Ovary (tissue), 3 donors: Measurements from ENCODE around the gene GPR183.

Experiments
- EP300 ChIP-seq: sonication (generic); formaldehyde crosslinking; IDR thresholded peaks from one replicate; pipeline ENCODE4 v1.6.1; 2017; ENCODE audit warnings: antibody characterized with exemption
- POLR2A ChIP-seq: fragments of 450-650 bp; IDR thresholded peaks from one replicate; pipeline ENCODE4 v1.6.1; 2017; ENCODE audit warnings: antibody characterized with exemption, mild to moderate bottlenecking, moderate library complexity
- TF ChIP-seq, protein P1 (sequence below), 3 donors: fragments of 450-650 bp in 2 of 3; fragments of 200-600 bp in 1 of 3; IDR thresholded peaks; one replicate each; pipeline versions ENCODE4 v1.5.1 to v1.8.0; 2016 to 2022; ENCODE audit warnings: antibody characterized with exemption in 3 of 3, mild to moderate bottlenecking in 1 of 3
- donor health status: DM: no; HTN: no; CAD: no.

DNA sequence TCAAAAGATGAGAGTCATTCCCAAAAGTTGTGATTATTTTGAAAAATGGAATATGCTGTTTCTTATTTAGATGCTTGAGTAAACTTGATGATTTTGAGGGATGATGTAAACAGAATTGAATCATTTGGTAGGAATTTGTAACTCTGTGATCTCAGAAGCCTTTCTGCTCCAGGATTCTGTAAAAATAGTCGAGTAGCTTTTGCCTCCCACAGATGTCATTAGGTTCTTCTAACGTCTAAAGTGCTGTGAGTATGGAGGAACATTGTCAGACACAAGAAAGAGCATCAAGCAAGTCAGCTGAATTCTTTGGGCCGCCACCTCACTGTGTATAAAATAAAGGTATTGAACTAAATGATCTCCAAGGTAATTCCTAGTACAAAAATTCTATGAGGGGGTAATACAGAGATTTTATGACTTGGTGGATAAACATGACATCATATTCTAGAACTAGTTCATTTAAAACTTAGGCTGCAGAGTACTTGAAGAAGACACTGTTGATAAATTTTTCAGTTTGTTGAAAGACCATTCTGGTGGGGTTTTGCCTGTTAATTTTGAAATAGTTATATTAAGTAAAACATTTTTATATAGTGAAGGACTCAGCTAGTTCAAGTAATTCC is 1.4 kb upstream of the GPR183 start:
- no peak for TF ChIP-seq POLR2A
- TF ChIP-seq, protein P1, sequence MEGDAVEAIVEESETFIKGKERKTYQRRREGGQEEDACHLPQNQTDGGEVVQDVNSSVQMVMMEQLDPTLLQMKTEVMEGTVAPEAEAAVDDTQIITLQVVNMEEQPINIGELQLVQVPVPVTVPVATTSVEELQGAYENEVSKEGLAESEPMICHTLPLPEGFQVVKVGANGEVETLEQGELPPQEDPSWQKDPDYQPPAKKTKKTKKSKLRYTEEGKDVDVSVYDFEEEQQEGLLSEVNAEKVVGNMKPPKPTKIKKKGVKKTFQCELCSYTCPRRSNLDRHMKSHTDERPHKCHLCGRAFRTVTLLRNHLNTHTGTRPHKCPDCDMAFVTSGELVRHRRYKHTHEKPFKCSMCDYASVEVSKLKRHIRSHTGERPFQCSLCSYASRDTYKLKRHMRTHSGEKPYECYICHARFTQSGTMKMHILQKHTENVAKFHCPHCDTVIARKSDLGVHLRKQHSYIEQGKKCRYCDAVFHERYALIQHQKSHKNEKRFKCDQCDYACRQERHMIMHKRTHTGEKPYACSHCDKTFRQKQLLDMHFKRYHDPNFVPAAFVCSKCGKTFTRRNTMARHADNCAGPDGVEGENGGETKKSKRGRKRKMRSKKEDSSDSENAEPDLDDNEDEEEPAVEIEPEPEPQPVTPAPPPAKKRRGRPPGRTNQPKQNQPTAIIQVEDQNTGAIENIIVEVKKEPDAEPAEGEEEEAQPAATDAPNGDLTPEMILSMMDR (IDR thresholded peaks at IDR 0.05): no peak
- TF ChIP-seq EP300: no peak
